Neural progenitor cell (in vitro differentiated cells): ENCODE results near the gene QARS1.

Experiments used
- CTCF ChIP-seq: fragments of 200-600 bp; sonication (generic); IDR thresholded peaks from 2 replicates; pipeline ENCODE4 v1.5.1; 2017; ENCODE audit warnings: antibody characterized with exemption, mild to moderate bottlenecking
- EZH2 ChIP-seq: fragments of 200-600 bp; sonication (generic); IDR thresholded peaks from 2 replicates; pipeline ENCODE4 v1.6.1; 2017; ENCODE audit warnings: antibody characterized with exemption, mild to moderate bottlenecking, moderate library complexity
- EZH2phosphoT487 ChIP-seq: fragments of 200-600 bp; sonication (generic); IDR thresholded peaks from 2 replicates; pipeline ENCODE4 v1.6.1; 2017; ENCODE audit warnings: antibody characterized with exemption

GRCh38 chr3:49133226-49133951, 28.8 kb upstream of the QARS1 start:
- no peak for TF ChIP-seq CTCF
- TF ChIP-seq EZH2phosphoT487: no peak
- TF ChIP-seq EZH2: no peak
